GM12878 (cell line): ENCODE measurements around the gene VANGL2. TPM values are rescaled to one million over a fixed set of nuclear protein-coding genes. Genes with fewer than 3 reads are reported as not detected.

Source experiments
- ATAC-seq: fragments of 200-7000 bp; cut with Tn5 transposase; 3 replicates; pipeline ENCODE4 v1.9.1; 2020; ENCODE audit warnings: mild to moderate bottlenecking, moderate library complexity
- BruUV-seq: library from RNA; stranded (reverse); fragments of 400-500 nt; replicated peaks from 2 replicates; lab custom pipeline; 2021; lab: Mats Ljungman, UMichigan
- CTCF ChIA-PET: fragments of 300-600 bp; sonication (Branson Sonifier 250); formaldehyde crosslinking; extraction: SDS; loops from one replicate; lab custom pipeline; 2021; ENCODE audit warnings: inconsistent platforms; lab: Yijun Ruan, JAX
- POLR2A ChIA-PET: fragments of 350-600 bp; formaldehyde crosslinking; extraction: SDS; loops from one replicate; lab custom pipeline; 2021; ENCODE audit warnings: inconsistent platforms; lab: Charles Lee
- RAD21 ChIA-PET: fragments of 300-600 bp; sonication (Branson Sonifier 250); formaldehyde crosslinking; loops from one replicate; lab custom pipeline; 2023; ENCODE audit warnings: antibody characterized with exemption; ENCODE audit not compliant: unreplicated experiment; lab: Charles Lee
- SMC1A ChIA-PET: fragments of 300-600 bp; sonication (Branson Sonifier 250); formaldehyde crosslinking; loops from one replicate; lab custom pipeline; 2023; ENCODE audit not compliant: unreplicated experiment, uncharacterized antibody; lab: Charles Lee
- DNase-seq: peaks from one replicate; pipeline ENCODE4 v3.0.0-alpha.2; 2011; ENCODE audit warnings: low read depth, low spot score
- FAIRE-seq: peaks from 3 replicates; lab custom pipeline; 2011; peaks lifted over from hg19 to GRCh38; lab: Jason Lieb, UNC
- H2AFZ ChIP-seq: 2 replicates; pipeline ENCODE4 v1.6.0; 2011; ENCODE audit warnings: low read depth, low read length, control low read depth; ENCODE audit not compliant: control insufficient read depth
- H3K27ac ChIP-seq: 2 replicates; pipeline ENCODE4 v1.5.1; 2011; ENCODE audit warnings: control low read depth; ENCODE audit not compliant: control insufficient read depth, insufficient read depth
- H3K27me3 ChIP-seq, 2 experiments: replicated peaks in 1 of 2; 2 replicates each; pipeline versions ENCODE4 v1.6.0 to v1.6.1; 2011; ENCODE audit warnings: low read length in 1 of 2; ENCODE audit not compliant: control insufficient read depth in 2 of 2, insufficient read depth in 2 of 2
- H3K36me3 ChIP-seq, 2 experiments: 2 replicates each; pipeline ENCODE4 v1.5.1; 2011; ENCODE audit warnings: low read length in 1 of 2; ENCODE audit not compliant: control insufficient read depth in 2 of 2, insufficient read depth in 2 of 2
- H3K4me1 ChIP-seq: 2 replicates; pipeline ENCODE4 v1.6.1; 2011; ENCODE audit warnings: mild to moderate bottlenecking, low read length, moderate library complexity, mixed read lengths; ENCODE audit not compliant: control insufficient read depth, insufficient read depth
- H3K4me2 ChIP-seq: 2 replicates; pipeline ENCODE4 v1.6.0; 2011; ENCODE audit warnings: control low read depth; ENCODE audit not compliant: control insufficient read depth, insufficient read depth
- H3K4me3 ChIP-seq: fragments of 200-600 bp; sonication (generic); 2 replicates; pipeline ENCODE4 v1.5.1; 2016
- H3K79me2 ChIP-seq: 2 replicates; pipeline ENCODE4 v1.6.0; 2011; ENCODE audit warnings: low read length; ENCODE audit not compliant: control insufficient read depth, insufficient read depth
- H3K9ac ChIP-seq: 2 replicates; pipeline ENCODE4 v1.8.0; 2011; ENCODE audit warnings: low read length, control low read depth, mixed read lengths; ENCODE audit not compliant: control insufficient read depth, insufficient read depth
- H3K9me3 ChIP-seq: replicated peaks from 3 replicates; pipeline ENCODE4 v1.5.1; 2011; ENCODE audit warnings: mild to moderate bottlenecking, low read length; ENCODE audit not compliant: control insufficient read depth, insufficient read depth
- H4K20me1 ChIP-seq: 2 replicates; pipeline ENCODE4 v1.6.0; 2011; ENCODE audit not compliant: control insufficient read depth, insufficient read depth
- ATF3 ChIP-seq: IDR thresholded peaks from 2 replicates; pipeline ENCODE4 v1.6.1; 2011; ENCODE audit warnings: low read depth, mild to moderate bottlenecking, low read length, moderate library complexity, borderline replicate concordance; ENCODE audit errors: extremely low read depth
- BCL11A ChIP-seq: IDR thresholded peaks from 2 replicates; pipeline ENCODE4 v1.6.1; 2011; ENCODE audit warnings: low read depth, low read length
- BCLAF1 ChIP-seq: fragments of 450-650 bp; IDR thresholded peaks from 2 replicates; pipeline ENCODE4 v1.6.1; 2017; ENCODE audit warnings: antibody characterized with exemption, mild to moderate bottlenecking, moderate library complexity
- ESRRA ChIP-seq: IDR thresholded peaks from 2 replicates; pipeline ENCODE4 v1.6.1; 2012; ENCODE audit warnings: mild to moderate bottlenecking, low read length, improper control_type of control experiment
- GABPA ChIP-seq: IDR thresholded peaks from 2 replicates; pipeline ENCODE4 v1.6.1; 2014; ENCODE audit warnings: antibody characterized with exemption, low read depth, mild to moderate bottlenecking, inconsistent platforms
- IRF5 ChIP-seq: fragments of 450-650 bp; IDR thresholded peaks from 2 replicates; pipeline ENCODE4 v1.6.1; 2017; ENCODE audit warnings: borderline replicate concordance
- JUNB ChIP-seq: IDR thresholded peaks from 2 replicates; pipeline ENCODE4 v1.6.1; 2016; ENCODE audit warnings: antibody characterized with exemption, mild to moderate bottlenecking
- NBN ChIP-seq: fragments of 450-650 bp; IDR thresholded peaks from 2 replicates; pipeline ENCODE4 v1.6.1; 2016
- NKRF ChIP-seq: fragments of 450-650 bp; conservative IDR thresholded peaks from 2 replicates; pipeline ENCODE4 v1.6.1; 2017; ENCODE audit warnings: mild to moderate bottlenecking, moderate library complexity
- NR2F1 ChIP-seq: fragments of 450-650 bp; conservative IDR thresholded peaks from 2 replicates; pipeline ENCODE4 v1.6.1; 2017; ENCODE audit warnings: mild to moderate bottlenecking
- PML ChIP-seq: IDR thresholded peaks from 2 replicates; pipeline ENCODE4 v1.6.1; 2012; ENCODE audit warnings: low read length, inconsistent platforms
- RBBP5 ChIP-seq: fragments of 200-600 bp; sonication (generic); conservative IDR thresholded peaks from 2 replicates; pipeline ENCODE4 v1.6.1; 2016
- SMAD5 ChIP-seq: IDR thresholded peaks from 2 replicates; pipeline ENCODE4 v1.6.1; 2016; ENCODE audit warnings: antibody characterized with exemption, low read depth
- ZBED1 ChIP-seq: IDR thresholded peaks from 2 replicates; pipeline ENCODE4 v1.6.1; 2016; ENCODE audit warnings: borderline replicate concordance
- ZBTB40 ChIP-seq: fragments of 450-650 bp; IDR thresholded peaks from 2 replicates; pipeline ENCODE4 v1.6.1; 2016; ENCODE audit warnings: mild to moderate bottlenecking, moderate library complexity, borderline replicate concordance
- ZNF217 ChIP-seq: fragments of 450-650 bp; IDR thresholded peaks from 2 replicates; pipeline ENCODE4 v1.6.1; 2017; ENCODE audit warnings: antibody characterized with exemption, mild to moderate bottlenecking
- WGBS: methylation state at CpG from one replicate; pipeline ENCODE4 v1.1.6; 2016; ENCODE audit warnings: low lambda C conversion rate; ENCODE audit not compliant: insufficient replicate concordance, insufficient coverage; ENCODE audit errors: missing lambda C conversion rate; 5-methylcytosine and 5-hydroxymethylcytosine counted together
- in situ Hi-C: fragments of 300-500 bp; cut with MboI; formaldehyde crosslinking; loops from 9 replicates; pipeline ENCODE4 v1.14.3; 2018; ENCODE audit warnings: mixed read lengths
- intact Hi-C: fragments of 100-400 bp; cut with micrococcal nuclease; formaldehyde crosslinking; loops from one replicate; pipeline ENCODE4 v1.14.2; 2022; ENCODE audit not compliant: unreplicated experiment
- polyA plus RNA-seq, 11 experiments: library from polyadenylated mRNA; depleted of rRNA in 4 of 11; unstranded in 6 of 11; stranded (reverse) in 5 of 11; fragments of >200 nt; fragmentation: Nextera tagmentation in 4 of 11; fragmentation: Illumina TruSeq in 1 of 11; extraction: Ambion mirVana in 4 of 11; extraction: Trizol in 1 of 11; gene quantifications; 1 replicate in 1 of 11; 2 replicates in 10 of 11; pipeline versions ENCODE4 v1.2.1 to v1.2.3, GENCODE V29; 2011 to 2016; ENCODE audit warnings: inconsistent platforms in 2 of 11, missing spikeins in 2 of 11, low read depth in 1 of 11
- total RNA-seq, 4 experiments: library from RNA; depleted of rRNA in 3 of 4; stranded (reverse); fragments of >200 nt in 3 of 4; fragmentation: Illumina TruSeq in 1 of 4; extraction: Trizol in 1 of 4; gene quantifications; 2 replicates each; pipeline versions ENCODE4 v1.2.1 to v1.2.3, GENCODE V29; 2013 to 2021

Gene VANGL2
- total and polyA plus RNA-seq, 10 of the 15 experiments (the other 5 are each of a cell fraction or from before 2014, with no cell fraction given) = 0.10 to 5.0 (median 0.27) TPM

GRCh38 chr1:160367516-160367900 is 32.9 kb upstream of the VANGL2 start:
- Histone ChIP-seq H3K4me1 (no peaks in the 10 kb centered on the region), H2AFZ (no peak overlapping the region), H3K27ac (no peak overlapping the region), H3K9me3 (no peaks in the 10 kb centered on the region), H4K20me1 (no peaks in the 10 kb centered on the region), H3K27me3 (no peaks in the 10 kb centered on the region), H3K36me3 (no peaks in the 10 kb centered on the region), H3K4me2 (no peak overlapping the region), H3K9ac (no peak overlapping the region), H3K79me2 (no peaks in the 10 kb centered on the region), H3K4me3 (no peak overlapping the region)
- WGBS = 46% methylated on average over 4 of the region's 4 CpGs
- SMC1A ChIA-PET = no interaction called here
- RAD21 ChIA-PET = interaction anchor here (1.4 kb wide), 1 partner anchor 10 kb away, joined by 5 read pairs; no protein-coding TSS in a partner anchor
- POLR2A ChIA-PET = no interaction called here
- FAIRE-seq (no peak), ATAC-seq (no peak), DNase-seq (no peak)
- BruUV-seq = no TSS peak
- in situ Hi-C loops = no loop called here
- CTCF ChIA-PET = interaction anchor here (0.7 to 1.6 kb wide), 5 partner anchors 9 to 175 kb away, joined by 3 to 14 read pairs (median 4); no protein-coding TSS in a partner anchor
- intact Hi-C loops = no loop called here
- no peak for TF ChIP-seq GABPA
- TF ChIP-seq NKRF = no peak
- TF ChIP-seq ATF3 = no peak
- no peak for TF ChIP-seq BCL11A
- no peak for TF ChIP-seq NBN
- TF ChIP-seq ZBTB40 = no peak
- TF ChIP-seq ESRRA = no peak
- TF ChIP-seq IRF5 = no peak
- TF ChIP-seq BCLAF1 = no peak
- TF ChIP-seq PML = no peak
- no peak for TF ChIP-seq ZNF217
- no peak for TF ChIP-seq RBBP5
- TF ChIP-seq JUNB = no peak
- TF ChIP-seq ZBED1 = no peak
- no peak for TF ChIP-seq SMAD5
- TF ChIP-seq NR2F1 = no peak
